Thyroid gland (tissue), 4 donors: Measurements from ENCODE around the gene ANKRA2. TPM values are rescaled to one million over a fixed set of nuclear protein-coding genes. Genes with fewer than 3 reads are reported as not detected.
"Not testable (repeated sequence)": the region's sequence is repeated elsewhere in the genome, so short reads cannot be mapped to it uniquely, and the experiment has no call there.

Source experiments
- DNase-seq, 2 donors: peaks; one replicate each; pipeline ENCODE4 v3.0.0-alpha.2; 2019
- H3K27ac ChIP-seq, 3 donors: fragments of 200-600 bp; sonication (generic); 1 replicate in 2 of 3; 2 replicates in 1 of 3; pipeline ENCODE4 v1.5.1; 2016 to 2019; ENCODE audit warnings: mild to moderate bottlenecking in 1 of 3, moderate library complexity in 1 of 3
- H3K27me3 ChIP-seq: fragments of 200-600 bp; sonication (generic); one replicate; pipeline ENCODE4 v1.5.1; 2019
- H3K36me3 ChIP-seq, 2 donors: fragments of 200-600 bp; sonication (generic); one replicate each; pipeline ENCODE4 v1.5.1; 2016 to 2019
- H3K4me1 ChIP-seq, 2 donors: fragments of 200-600 bp; sonication (generic); one replicate each; pipeline ENCODE4 v1.5.1; 2017 to 2019
- H3K4me3 ChIP-seq, 3 donors: fragments of 200-600 bp; sonication (generic); replicated peaks in 1 of 3; 1 replicate in 2 of 3; 2 replicates in 1 of 3; pipeline ENCODE4 v1.5.1; 2016; ENCODE audit warnings: mild to moderate bottlenecking in 1 of 3
- H3K9me3 ChIP-seq: fragments of 200-600 bp; sonication (generic); one replicate; pipeline ENCODE4 v1.5.1; 2017
- CTCF ChIP-seq, 6 experiments: fragments of 200-600 bp in 3 of 6; fragments of 450-650 bp in 3 of 6; sonication (generic) in 3 of 6; IDR thresholded peaks; one replicate each; pipeline ENCODE4 v1.5.1; 2016 to 2019; ENCODE audit warnings: antibody characterized with exemption in 6 of 6, mild to moderate bottlenecking in 2 of 6, inconsistent platforms in 1 of 6, moderate library complexity in 1 of 6
- POLR2A ChIP-seq, 2 donors: fragments of 450-650 bp; IDR thresholded peaks; one replicate each; pipeline ENCODE4 v1.6.1; 2017; ENCODE audit warnings: antibody characterized with exemption in 2 of 2, mild to moderate bottlenecking in 2 of 2, moderate library complexity in 1 of 2
- whole genome bisulfite sequencing, 2 donors: methylation state at CpG; one replicate each; pipeline ENCODE4 v1.1.5; 2017; 5-methylcytosine and 5-hydroxymethylcytosine counted together
- intact Hi-C: fragments of 100-400 bp; cut with DNase I; formaldehyde crosslinking; loops from one replicate; pipeline ENCODE4 v1.15.1; 2023
- total RNA-seq, 4 donors: library from RNA; depleted of rRNA; stranded (reverse); fragments of >200 nt; gene quantifications; one replicate each; pipeline ENCODE4 v1.2.3, GENCODE V29; 2016

The ANKRA2 gene
- total RNA-seq, 4 donors from 2014 or later, result 43.1 to 82.1 (median 65.0) TPM

DNA sequence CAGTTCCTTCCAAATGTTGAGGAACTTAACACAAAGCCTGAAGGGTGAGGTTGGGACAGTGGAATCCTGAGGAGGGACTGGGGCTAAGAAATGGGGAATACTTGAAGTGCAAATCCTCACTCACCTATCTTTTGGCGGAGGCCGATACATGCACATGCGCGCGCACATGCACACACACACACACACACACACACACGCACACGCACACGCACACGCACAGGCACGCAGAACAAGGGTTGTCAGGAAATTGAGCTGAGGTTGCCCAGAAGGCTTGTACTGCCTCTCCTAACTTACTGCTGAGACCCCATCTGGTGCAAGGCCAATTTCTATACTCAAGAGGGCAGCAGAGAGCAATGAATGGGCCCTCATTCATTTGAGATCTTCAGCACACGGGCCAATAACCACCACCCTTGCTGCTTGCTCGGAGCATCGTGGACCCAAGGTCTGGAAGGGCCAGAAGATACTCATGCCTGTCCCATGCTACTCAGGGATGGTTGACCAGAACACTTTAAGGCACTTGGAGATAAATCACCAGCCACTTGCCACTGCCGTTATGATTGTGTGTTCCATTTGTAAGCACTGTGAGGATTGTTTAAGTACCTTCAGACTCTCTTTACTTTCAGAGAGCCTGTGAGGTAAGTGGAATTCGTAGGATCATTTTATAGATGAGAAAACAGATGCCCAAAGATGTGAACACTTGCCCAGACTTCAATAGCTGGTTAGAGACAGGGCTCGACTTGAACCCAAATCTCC lies 45.7 kb downstream of the ANKRA2 start:
- Histone ChIP-seq H3K27me3 (no peaks in the 10 kb centered on the region), H3K27ac (peak overlapping the region in 1 of 3 donors; percentile 10), H3K9me3 (no peaks in the 10 kb centered on the region), H3K4me3 (no peak overlapping the region), H3K4me1 (peaks cover 17 to 34% of the 10 kb centered on the region in 2 donors), H3K36me3 (no peaks in the 10 kb centered on the region)
- no peak for TF ChIP-seq POLR2A (IDR thresholded peaks at IDR 0.05)
- peak in 5 of 6 experiments; percentile 35 to 87 (median 86) for TF ChIP-seq CTCF (IDR thresholded peaks at IDR 0.05)
- intact Hi-C loops, result no loop called here
- 7 to 15% methylated on average over 13 to 15 of the region's 16 CpGs for WGBS, 2 donors
- DNase-seq, result peak; percentile 75 to 85

DNA sequence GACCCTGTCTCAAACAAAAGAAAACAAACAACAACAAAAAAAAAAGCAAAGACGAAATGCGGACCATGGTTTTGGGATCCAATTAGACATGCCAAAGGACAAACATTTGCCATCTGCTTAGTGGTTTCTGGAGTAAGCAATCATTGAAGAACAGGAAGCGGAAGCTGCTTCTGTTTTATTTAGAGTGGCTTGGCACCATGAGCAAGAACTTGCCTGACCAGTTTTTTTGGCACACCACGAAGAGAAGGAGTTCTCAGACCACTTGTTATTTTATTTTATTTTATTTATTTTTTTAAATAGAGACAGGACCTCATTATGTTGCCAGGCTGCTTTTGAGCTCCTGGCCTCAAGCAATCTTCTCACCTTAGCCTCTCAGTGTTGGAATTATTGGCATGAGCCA lies 50.2 kb downstream of the ANKRA2 start:
- 10 to 43% methylated on average over 4 of the region's 4 CpGs for WGBS, 2 donors
- peak overlapping the region; percentile 49 to 83 (median 79) for H3K27ac ChIP-seq

GRCh38 chr5:73514418-73514817 lies 51.0 kb downstream of the ANKRA2 start:
- no peak for DNase-seq
- WGBS, 2 donors, result 67 to 79% methylated on average over 2 of the region's 2 CpGs
- Histone ChIP-seq H3K4me1 (peaks cover 18 to 27% of the 10 kb centered on the region in 2 donors), H3K27ac (peak overlapping the region in 1 of 3 donors; percentile 83), H3K4me3 (no peak overlapping the region), H3K9me3 (no peaks in the 10 kb centered on the region), H3K27me3 (no peaks in the 10 kb centered on the region), H3K36me3 (no peaks in the 10 kb centered on the region)
- TF ChIP-seq CTCF (IDR thresholded peaks at IDR 0.05) (no peak), POLR2A (IDR thresholded peaks at IDR 0.05) (no peak)
- intact Hi-C loops, result no loop called here

More for the DNA sequence above, 50.2 kb downstream of the ANKRA2 start:
- Histone ChIP-seq H3K4me1 (peaks cover 18 to 27% of the 10 kb centered on the region in 2 donors), H3K4me3 (no peak overlapping the region), H3K27me3 (no peaks in the 10 kb centered on the region), H3K36me3 (no peaks in the 10 kb centered on the region), H3K9me3 (no peaks in the 10 kb centered on the region)
- no peak for TF ChIP-seq CTCF (IDR thresholded peaks at IDR 0.05)
- intact Hi-C loops, result no loop called here
- DNase-seq, result peak; percentile 75 to 77

GRCh38 chr5:73513996-73514395 lies 51.4 kb downstream of the ANKRA2 start:
- no peaks in the 10 kb centered on the region for H3K27me3 ChIP-seq
- H3K4me3 ChIP-seq, result no peak overlapping the region
- DNase-seq, result no peak
- peaks cover 18 to 23% of the 10 kb centered on the region in 2 donors for H3K4me1 ChIP-seq
- no peaks in the 10 kb centered on the region for H3K9me3 ChIP-seq
- WGBS, 2 donors, result 67 to 95% methylated on average over 3 of the region's 3 CpGs
- H3K27ac ChIP-seq, result no peak overlapping the region
- no peak for TF ChIP-seq CTCF (IDR thresholded peaks at IDR 0.05)
- no peak for TF ChIP-seq POLR2A (IDR thresholded peaks at IDR 0.05)
- intact Hi-C loops, result no loop called here
- no peaks in the 10 kb centered on the region for H3K36me3 ChIP-seq

DNA sequence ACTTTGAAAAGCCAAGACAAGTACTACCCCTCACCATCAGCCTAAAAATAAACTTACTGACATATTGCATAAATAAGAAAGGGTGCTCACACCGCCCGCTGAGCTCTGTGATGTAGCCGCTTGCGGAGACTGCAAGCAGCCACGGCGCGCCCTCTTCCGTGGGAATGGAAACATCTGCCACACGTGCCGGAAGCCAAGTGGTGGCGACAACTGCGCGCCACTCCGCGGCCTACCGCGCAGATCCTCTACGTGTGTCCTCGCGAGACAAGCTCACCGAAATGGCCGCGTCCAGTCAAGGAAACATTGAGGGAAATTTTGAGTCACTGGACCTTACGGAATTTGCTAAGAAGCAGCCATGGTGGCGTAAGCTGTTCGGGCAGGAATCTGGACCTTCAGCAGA lies 56.9 kb downstream of the ANKRA2 start:
- DNase-seq, intact Hi-C loops, H3K27ac ChIP-seq, H3K4me3 ChIP-seq, H3K27me3 ChIP-seq, H3K4me1 ChIP-seq, H3K9me3 ChIP-seq: not testable (repeated sequence)
- peaks cover 21 to 22% of the 10 kb centered on the region in 2 donors for H3K36me3 ChIP-seq
- WGBS, 2 donors, result 97% methylated on average over 26 of the region's 26 CpGs
